Uterus (tissue), 4 donors: Measurements from ENCODE around the gene TMEM62. TPM values are rescaled to one million over a fixed set of nuclear protein-coding genes. Genes with fewer than 3 reads are reported as not detected.

Experiments used
- DNase-seq, 2 donors: peaks; one replicate each; pipeline ENCODE4 v3.0.0-alpha.2; 2019 to 2020
- H3K27ac ChIP-seq, 2 donors: fragments of 200-600 bp; sonication (generic); 1 replicate in 1 of 2; 2 replicates in 1 of 2; pipeline ENCODE4 v1.5.1; 2016 to 2018
- H3K27me3 ChIP-seq, 2 donors: fragments of 200-600 bp; sonication (generic); one replicate each; pipeline ENCODE4 v1.5.1; 2018 to 2019; ENCODE audit warnings: control low read depth in 1 of 2
- H3K36me3 ChIP-seq, 2 donors: fragments of 200-600 bp; sonication (generic); one replicate each; pipeline ENCODE4 v1.5.1; 2019; ENCODE audit warnings: control low read depth in 1 of 2
- H3K4me1 ChIP-seq, 2 donors: fragments of 200-600 bp; sonication (generic); one replicate each; pipeline ENCODE4 v1.5.1; 2018 to 2019; ENCODE audit warnings: control low read depth in 1 of 2
- H3K4me3 ChIP-seq, 2 donors: fragments of 200-600 bp; sonication (generic); 1 replicate in 1 of 2; 2 replicates in 1 of 2; pipeline ENCODE4 v1.5.1; 2018 to 2019; ENCODE audit warnings: mild to moderate bottlenecking in 1 of 2
- H3K9me3 ChIP-seq, 2 donors: fragments of 200-600 bp; sonication (generic); one replicate each; pipeline ENCODE4 v1.5.1; 2019; ENCODE audit warnings: control low read depth in 1 of 2
- CTCF ChIP-seq, 4 experiments: fragments of 200-600 bp in 2 of 4; fragments of 450-650 bp in 2 of 4; sonication (generic) in 2 of 4; IDR thresholded peaks; one replicate each; pipeline ENCODE4 v1.5.1; 2016 to 2019; ENCODE audit warnings: antibody characterized with exemption in 4 of 4, mild to moderate bottlenecking in 2 of 4, moderate library complexity in 1 of 4
- POLR2A ChIP-seq, 2 donors: fragments of 450-650 bp; IDR thresholded peaks; one replicate each; pipeline ENCODE4 v1.6.1; 2016; ENCODE audit warnings: antibody characterized with exemption in 2 of 2, mild to moderate bottlenecking in 1 of 2, moderate library complexity in 1 of 2
- intact Hi-C: fragments of 100-400 bp; cut with DNase I; formaldehyde crosslinking; loops from one replicate; pipeline ENCODE4 v1.15.1; 2023; ENCODE audit warnings: low total_unique reads
- total RNA-seq, 4 donors: library from RNA; depleted of rRNA in 3 of 4; stranded (reverse); fragments of >200 nt in 3 of 4; gene quantifications; one replicate each; pipeline versions ENCODE4 v1.1.0 to v1.2.4, GENCODE V29; 2014 to 2023
- donor health status: DM: yes; HTN: yes; CAD: no.

TMEM62 gene
- total RNA-seq, 4 donors from 2014 or later: 18.8 to 56.6 (median 22.5) TPM

- Histone ChIP-seq H3K9me3 (no peaks in the 10 kb centered on the region), H3K27me3 (no peaks in the 10 kb centered on the region), H3K4me1 (no peaks in the 10 kb centered on the region), H3K27ac (peak within 1 kb of the TSS; percentile 91), H3K4me3 (peak within 1 kb of the TSS; percentile 55 to 78), H3K36me3 (no peaks in the 10 kb centered on the region)
- intact Hi-C loops: no loop called here
- peak; percentile 89 for DNase-seq
- TF ChIP-seq POLR2A (IDR thresholded peaks at IDR 0.05): peak; percentile 48 to 64
- TF ChIP-seq CTCF (IDR thresholded peaks at IDR 0.05): no peak
Measured at GRCh38 chr15:43105778-43106485, 27.5 kb upstream of the TMEM62 start, which contains the start of gene UBR1. Gene UBR1, minus strand, starts transcription at chr15:43106038. Its CDS starts 16 bp downstream, at chr15:43106022.

GRCh38 chr15:43106486-43106829 lies 26.9 kb upstream of the TMEM62 start:
- H3K27me3 ChIP-seq: no peaks in the 10 kb centered on the region
- H3K36me3 ChIP-seq: no peaks in the 10 kb centered on the region
- intact Hi-C loops: no loop called here
- no peaks in the 10 kb centered on the region for H3K9me3 ChIP-seq
- no peak for TF ChIP-seq CTCF (IDR thresholded peaks at IDR 0.05)
- no peak for TF ChIP-seq POLR2A (IDR thresholded peaks at IDR 0.05)
- no peak for DNase-seq
- H3K4me1 ChIP-seq: no peaks in the 10 kb centered on the region
- peak overlapping the region; percentile 91 for H3K27ac ChIP-seq
- H3K4me3 ChIP-seq: peak overlapping the region; percentile 55 to 78

- TF ChIP-seq POLR2A (IDR thresholded peaks at IDR 0.05) (no peak), CTCF (IDR thresholded peaks at IDR 0.05) (no peak)
- intact Hi-C loops: no loop called here
- DNase-seq: no peak
Measured at GRCh38 chr15:43107751-43108150, 25.6 kb upstream of the TMEM62 start.

GRCh38 chr15:43111354-43111753 lies 22.0 kb upstream of the TMEM62 start:
- no peak overlapping the region for H3K4me3 ChIP-seq
- H3K27me3 ChIP-seq: no peaks in the 10 kb centered on the region
- TF ChIP-seq CTCF (IDR thresholded peaks at IDR 0.05) (no peak), POLR2A (IDR thresholded peaks at IDR 0.05) (no peak)
- intact Hi-C loops: no loop called here
- no peak overlapping the region for H3K27ac ChIP-seq
- no peaks in the 10 kb centered on the region for H3K4me1 ChIP-seq
- DNase-seq: no peak
- no peaks in the 10 kb centered on the region for H3K36me3 ChIP-seq
- H3K9me3 ChIP-seq: no peaks in the 10 kb centered on the region

More at GRCh38 chr15:43107751-43108150, 25.6 kb upstream of the TMEM62 start:
- Histone ChIP-seq H3K27me3 (no peaks in the 10 kb centered on the region), H3K4me1 (no peaks in the 10 kb centered on the region), H3K9me3 (no peaks in the 10 kb centered on the region), H3K36me3 (no peaks in the 10 kb centered on the region), H3K27ac (no peak overlapping the region), H3K4me3 (no peak overlapping the region)

GRCh38 chr15:43118286-43118685 lies 15.1 kb upstream of the TMEM62 start:
- Histone ChIP-seq H3K27me3 (no peaks in the 10 kb centered on the region), H3K4me1 (no peaks in the 10 kb centered on the region), H3K27ac (no peak overlapping the region), H3K9me3 (no peaks in the 10 kb centered on the region), H3K4me3 (no peak overlapping the region), H3K36me3 (no peaks in the 10 kb centered on the region)
- intact Hi-C loops: no loop called here
- no peak for DNase-seq
- TF ChIP-seq CTCF (IDR thresholded peaks at IDR 0.05) (no peak), POLR2A (IDR thresholded peaks at IDR 0.05) (no peak)
